Activated naive CD4-positive, alpha-beta T cell treated with Interleukin-2 at 50 U/mL for 16 hours (primary cell): ENCODE measurements around the gene OR8S1.

Source experiments
- DNase-seq: peaks from one replicate; pipeline ENCODE4 v3.0.0-alpha.2; 2020

The OR8S1 gene

GRCh38 chr12:48557919-48558318 is 32.5 kb downstream of the OR8S1 start:
- no peak for DNase-seq

GRCh38 chr12:48567731-48568130 is 42.3 kb downstream of the OR8S1 start:
- no peak for DNase-seq

DNA sequence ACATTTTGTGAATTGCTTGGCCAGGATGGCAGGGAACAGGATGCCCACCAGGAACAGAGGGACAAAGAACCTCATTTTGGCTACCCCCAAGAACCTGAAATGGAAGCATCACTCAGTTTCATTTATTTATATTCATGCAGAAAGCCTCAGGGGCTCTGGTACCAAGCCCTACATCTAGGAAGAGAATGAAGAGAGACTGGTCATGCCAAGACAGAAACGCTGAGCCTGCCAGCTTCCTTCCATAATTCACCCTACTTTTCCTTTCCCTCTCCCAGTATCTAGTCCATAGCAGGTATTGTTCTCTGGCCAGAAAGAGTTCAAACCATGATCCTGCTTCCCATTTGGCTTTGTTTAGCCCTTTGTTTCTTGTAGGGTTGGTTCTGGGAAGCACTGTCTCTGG is 44.5 kb downstream of the OR8S1 start, which contains the start of gene LALBA:
Gene LALBA, minus strand, starts transcription at position 101 of the 400 bp plus-strand sequence. Its CDS starts 26 bp downstream, at position 75.
- no peak for DNase-seq

DNA sequence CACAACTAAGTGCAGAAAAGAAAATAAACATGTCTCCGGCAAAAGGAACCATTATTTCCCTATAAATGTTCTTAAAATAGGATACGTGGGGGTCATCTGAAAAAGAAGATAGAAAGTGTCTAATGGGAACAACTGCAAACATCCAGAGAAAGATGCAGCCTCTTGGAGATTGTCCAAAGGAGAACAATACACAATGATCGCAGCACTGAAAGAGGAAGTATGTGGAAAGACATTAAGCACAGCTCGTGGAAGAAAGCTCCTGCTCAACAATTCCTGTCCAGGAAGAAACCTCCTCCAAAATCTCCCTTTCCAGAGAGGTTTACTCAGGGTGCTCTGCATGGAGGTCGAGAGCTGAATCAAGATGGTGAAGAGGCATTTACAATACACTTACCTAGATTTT is 46.9 kb downstream of the OR8S1 start:
- no peak for DNase-seq
